Renal pelvis (tissue), 4 donors: ENCODE data around the gene DENND4B. TPM values are rescaled to one million over a fixed set of nuclear protein-coding genes. Genes with fewer than 3 reads are reported as not detected.
"Not testable (repeated sequence)": the region's sequence is repeated elsewhere in the genome, so short reads cannot be mapped to it uniquely, and the experiment has no call there.

Experiments
- DNase-seq: peaks from one replicate; pipeline ENCODE4 v3.0.0-alpha.2; 2013
- polyA plus RNA-seq, 3 donors: library from polyadenylated mRNA; unstranded; fragments of 120-200 nt; gene quantifications; one replicate each; pipeline ENCODE4 v1.2.1, GENCODE V29; 2013; ENCODE audit not compliant: insufficient read length in 3 of 3

Gene DENND4B
- polyA plus RNA-seq, 3 donors: 36.8 to 50.1 (median 49.5) TPM

DNA sequence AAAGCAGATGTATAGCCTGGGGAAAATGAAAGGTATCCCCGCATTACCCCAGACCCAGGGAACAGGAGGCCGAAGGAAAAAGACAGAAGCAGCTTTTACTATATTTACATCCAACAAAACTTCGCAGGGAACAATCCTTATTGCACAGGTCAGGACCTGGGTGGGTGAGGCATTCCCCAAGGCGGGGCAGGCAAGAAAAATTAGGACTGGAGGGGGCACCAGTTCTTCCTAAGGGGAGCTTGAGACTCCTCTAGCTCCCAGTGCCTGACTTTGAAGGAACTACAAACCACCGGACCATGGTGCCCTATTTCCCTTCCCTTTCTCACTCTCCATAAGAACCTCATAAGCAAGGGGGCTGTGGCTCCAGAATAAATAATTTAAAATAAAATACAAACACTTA is 17.1 kb downstream of the DENND4B start:
- DNase-seq: no peak

GRCh38 chr1:153928791-153929341 is 17.7 kb downstream of the DENND4B start:
- no peak for DNase-seq

DNA sequence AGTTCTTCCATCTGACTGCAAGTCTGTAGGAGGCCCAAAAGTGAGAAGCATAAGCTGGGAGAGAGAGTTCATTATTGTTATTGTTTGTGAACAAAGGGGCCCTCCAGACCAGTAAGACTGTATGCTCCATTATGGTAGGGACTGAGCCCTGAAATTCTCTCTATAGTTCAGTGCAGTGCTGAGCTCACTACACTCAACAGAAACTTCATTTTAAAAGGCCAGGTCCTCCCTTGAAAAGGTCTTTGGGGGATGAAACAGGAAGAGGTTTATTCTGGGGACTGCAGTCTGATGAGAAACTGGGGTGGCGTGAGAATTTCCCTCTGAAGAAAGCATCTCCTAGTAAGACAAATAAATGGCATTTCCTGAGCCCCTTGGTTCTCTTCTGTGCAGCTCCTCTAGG is 18.3 kb downstream of the DENND4B start:
- DNase-seq: no peak

GRCh38 chr1:153926405-153926804 is 20.1 kb downstream of the DENND4B start:
- no peak for DNase-seq

DNA sequence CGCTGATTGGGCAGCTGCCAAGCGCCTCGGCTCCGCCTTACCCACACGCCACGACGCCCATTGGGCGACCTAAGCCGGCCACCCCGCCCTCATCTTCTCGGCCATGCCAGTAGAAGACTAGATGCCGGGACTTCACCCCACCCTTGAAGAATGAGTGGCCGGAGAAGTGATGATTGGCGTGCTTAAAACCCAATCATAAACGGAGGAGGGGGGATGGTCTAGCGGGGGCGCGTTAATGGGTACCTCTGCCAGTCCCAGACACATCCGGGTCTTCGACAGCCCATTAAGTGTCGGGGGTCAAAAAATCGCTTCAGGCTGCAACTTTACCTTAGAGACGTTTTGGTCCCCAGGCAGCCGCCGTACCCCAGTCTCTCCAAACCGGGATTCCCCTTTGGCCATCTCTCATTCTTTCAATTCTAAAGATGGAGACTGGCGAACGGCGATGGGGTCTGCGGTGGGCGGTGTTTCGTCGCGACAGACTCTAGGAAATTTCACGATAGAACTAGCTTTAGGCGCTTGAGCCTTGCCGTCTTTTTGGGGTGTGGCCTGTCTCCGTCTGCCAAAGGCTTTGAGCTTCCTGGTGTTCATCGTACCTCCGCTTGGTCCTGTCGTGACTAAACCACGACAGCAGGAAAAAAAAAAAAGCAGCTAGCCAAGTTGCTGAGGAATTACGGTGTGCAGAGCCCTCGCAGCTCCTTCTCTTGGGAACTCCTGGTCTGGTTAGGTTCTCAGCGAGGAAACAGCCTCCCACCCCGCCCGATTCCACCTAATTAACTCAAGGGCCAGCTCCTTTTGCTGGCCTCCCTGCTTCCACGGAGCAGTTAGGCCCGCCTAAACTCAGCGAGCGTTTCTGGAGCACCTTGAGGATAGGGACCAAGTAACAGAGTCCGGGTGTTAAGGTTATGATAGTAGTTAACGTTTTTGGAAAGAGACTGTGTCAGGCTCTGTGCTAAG is 23.3 kb downstream of the DENND4B start, which contains the start of gene GATAD2B:
GATAD2B (minus strand) TSS at position 1 of the 954 bp plus-strand sequence. CDS start 94,625 bp downstream, outside the sequence.
- DNase-seq: peak; percentile 100

DNA sequence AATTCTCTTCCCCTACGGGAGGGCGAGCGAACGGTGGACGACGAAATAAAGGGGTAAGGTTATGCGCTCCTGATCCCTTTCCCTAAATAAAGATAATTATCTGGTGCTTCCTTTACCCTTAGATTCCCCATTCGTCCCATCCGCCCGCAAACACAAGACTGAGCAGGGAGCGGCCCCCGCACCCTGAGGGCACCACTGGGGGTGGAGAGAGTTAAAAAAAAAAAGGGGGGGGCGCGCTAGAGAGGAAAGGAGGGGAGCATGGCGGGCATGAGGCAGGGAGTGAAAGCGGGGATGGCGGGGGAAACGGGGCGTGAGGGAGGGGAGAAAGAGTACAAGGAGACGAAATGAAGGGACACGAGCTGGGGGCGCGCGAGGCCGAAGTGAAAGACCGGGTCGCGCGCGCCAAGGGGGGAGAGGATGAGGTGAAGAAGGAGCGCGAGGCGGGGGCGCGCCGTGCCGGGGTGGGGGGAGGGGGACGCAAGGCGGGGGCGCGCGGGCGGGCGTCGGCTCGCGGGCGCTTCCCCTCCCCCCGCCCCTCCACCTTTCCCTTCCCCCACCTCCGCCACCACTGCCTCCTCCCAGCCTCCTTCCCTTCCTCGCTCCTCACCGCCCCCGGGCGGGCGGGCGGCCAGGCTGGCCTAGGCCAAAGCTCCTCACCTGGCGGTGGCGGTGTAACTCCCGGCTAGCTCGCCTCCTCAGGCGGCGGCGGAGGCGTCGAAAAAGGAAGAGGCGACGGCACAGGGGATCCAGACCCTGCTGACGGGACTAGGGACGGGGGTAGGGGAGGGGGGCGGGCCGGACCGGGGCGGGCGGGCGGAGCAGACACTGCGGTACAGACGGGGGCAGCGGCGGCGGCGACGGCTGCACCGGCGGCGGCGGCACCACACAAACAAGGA is 24.2 kb downstream of the DENND4B start:
- DNase-seq: peak; percentile 44

- DNase-seq: no peak
These were observed 24.8 kb downstream of the DENND4B start for GRCh38 chr1:153921803-153922075.

- no peak for DNase-seq
These were observed 25.3 kb downstream of the DENND4B start for GRCh38 chr1:153921080-153921802.

DNA sequence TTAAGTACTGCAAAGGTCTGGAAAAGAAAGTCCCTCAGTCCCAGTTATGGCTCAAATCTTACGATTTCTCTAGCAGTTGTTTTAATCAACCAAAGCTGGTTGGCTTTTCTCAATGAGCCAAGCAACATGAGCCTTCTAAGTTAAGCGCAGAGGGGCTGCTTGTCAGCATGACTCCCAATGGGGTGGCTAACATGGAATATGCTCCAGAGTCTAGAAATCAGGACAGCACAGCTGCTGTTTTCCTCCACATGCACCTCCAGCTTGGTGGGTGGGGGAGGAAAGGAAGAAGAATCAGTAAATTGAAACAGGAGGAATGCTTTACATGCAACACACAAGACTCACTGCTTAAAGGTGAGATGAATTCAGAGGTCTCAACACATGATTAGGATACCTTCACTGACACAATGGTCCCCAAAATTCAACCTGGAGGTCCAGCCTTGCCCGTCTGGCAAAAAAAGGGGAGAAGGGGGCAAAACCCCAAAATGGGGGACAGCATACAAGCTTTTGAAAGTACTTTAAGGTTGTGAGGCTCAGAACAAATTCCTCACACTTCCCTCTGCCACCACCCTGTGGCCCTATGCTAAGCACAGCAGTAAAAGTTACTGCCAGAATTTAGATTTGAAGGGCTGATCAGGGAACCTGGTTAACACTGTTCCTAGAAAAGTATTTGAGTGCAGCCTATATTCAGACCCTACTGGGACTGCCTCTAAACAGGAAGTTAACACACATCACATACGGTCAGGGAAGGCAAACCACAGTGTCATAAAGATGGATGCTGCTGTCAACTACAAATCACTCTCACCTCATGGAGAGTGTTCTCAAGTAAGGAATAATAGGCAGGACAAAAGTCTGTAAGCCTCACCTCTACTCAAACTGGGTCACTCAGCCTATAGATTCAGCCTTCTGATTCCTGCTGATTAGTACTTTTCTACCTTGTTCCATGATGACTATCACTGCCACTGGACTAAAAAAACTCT is 26.4 kb downstream of the DENND4B start:
- no peak for DNase-seq

GRCh38 chr1:153916297-153916696 is 30.2 kb downstream of the DENND4B start:
- DNase-seq: no peak

- DNase-seq: no peak
These were observed 34.2 kb downstream of the DENND4B start for GRCh38 chr1:153912349-153912748.

DNA sequence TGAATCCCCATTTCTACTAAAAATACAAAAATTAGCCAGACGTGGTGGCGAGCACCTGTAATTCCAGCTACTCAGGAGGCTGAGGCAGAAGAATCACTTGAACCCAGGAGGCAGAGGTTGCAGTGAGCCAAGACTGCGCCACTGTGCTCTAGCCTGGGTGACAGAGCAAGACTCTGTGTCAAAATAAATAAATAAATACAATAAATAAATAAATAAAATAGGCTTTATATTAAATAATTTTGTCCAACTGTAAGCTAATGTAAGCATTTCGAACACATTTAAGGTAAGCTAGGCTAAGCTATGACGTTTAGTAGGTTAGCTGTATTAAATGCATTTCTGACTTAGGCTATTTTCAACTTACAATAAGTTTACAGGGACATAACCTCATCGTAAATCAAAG is 36.0 kb downstream of the DENND4B start:
- not testable (repeated sequence) for DNase-seq

GRCh38 chr1:153908071-153908470 is 38.4 kb downstream of the DENND4B start:
- no peak for DNase-seq

DNA sequence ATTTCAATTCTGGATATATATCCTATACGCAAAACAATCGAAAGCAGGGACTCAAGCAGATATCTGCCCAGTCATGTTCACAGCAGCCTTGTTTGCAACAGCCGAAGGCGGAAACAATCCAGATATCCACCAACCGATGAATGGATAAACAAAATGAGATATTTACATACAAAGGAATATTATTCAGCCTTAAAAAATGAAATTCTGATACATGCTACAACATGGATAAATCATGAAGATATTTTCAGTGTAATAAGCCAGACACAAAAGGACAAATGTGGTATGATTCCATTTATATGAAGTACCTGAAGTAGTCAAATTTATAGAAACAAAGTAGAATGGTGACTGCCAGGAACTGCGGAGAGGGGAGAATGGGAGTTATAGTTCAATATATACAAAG is 39.4 kb downstream of the DENND4B start:
- DNase-seq: no peak

DNA sequence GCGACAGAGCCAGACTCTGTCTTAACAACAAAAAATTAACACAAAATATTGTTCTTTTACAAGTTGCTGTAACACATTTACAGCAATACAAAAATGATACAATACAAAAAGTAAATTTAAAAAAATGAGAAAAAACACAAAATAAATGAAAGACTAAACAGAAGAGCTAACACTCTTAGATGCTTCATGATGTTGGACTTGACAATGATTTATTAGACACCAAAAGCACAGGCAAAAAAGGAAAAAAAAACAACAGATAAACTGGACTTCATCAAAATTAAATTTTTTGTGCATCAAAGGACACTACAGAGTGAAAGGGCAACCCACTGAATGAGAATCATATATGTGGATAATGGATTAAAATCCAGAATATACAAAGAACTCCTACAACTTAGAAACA is 40.1 kb downstream of the DENND4B start:
- no peak for DNase-seq

- DNase-seq: not testable (repeated sequence)
These were observed 40.6 kb downstream of the DENND4B start for GRCh38 chr1:153905908-153906307.

DNA sequence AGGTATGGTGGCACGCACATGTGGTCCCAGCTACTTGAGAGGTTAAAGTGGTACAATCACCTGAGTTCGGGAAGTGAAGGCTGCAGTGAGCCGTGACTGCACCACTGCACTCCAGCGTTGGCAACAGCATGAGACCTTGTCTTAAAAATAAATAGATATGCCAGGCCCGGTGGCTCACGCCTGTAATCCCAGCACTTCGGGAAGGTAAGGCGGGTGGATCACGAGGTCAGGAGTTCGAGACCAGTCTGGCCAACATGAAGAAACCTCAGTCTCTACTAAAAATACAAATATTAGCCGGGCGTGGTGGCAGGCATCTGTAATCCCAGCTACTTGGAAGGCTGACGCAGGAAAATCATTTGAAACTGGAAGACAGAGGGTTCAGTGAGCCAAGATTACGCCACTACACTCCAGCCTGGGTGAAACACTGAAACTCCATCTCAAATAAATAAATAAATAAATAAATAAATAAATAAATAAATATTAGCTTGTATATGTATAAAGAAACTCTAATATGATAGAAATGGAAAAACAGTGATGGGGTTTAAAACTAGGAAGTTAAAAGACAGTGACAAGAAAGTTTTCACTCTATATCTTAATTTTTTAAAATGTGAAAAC is 42.6 kb downstream of the DENND4B start:
- no peak for DNase-seq

DNA sequence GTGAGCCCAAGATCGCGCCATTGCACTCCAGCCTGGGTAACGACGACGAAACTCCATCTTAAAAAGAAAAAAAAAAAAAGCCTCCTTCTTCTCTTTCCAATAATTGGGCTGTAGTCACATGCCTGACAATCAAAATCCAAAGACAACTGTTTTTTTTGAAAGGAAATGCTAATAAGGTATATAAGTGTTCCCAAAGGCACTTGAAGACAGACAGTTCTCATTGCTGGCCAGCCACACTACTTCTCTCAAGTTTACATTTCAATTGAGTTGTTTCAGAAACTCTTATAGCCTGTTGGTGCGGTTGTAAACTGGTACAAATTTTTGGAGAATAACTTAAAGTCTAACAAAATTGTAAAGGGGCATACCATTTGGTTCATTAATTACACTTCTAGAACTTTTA is 47.0 kb downstream of the DENND4B start:
- DNase-seq: no peak

DNA sequence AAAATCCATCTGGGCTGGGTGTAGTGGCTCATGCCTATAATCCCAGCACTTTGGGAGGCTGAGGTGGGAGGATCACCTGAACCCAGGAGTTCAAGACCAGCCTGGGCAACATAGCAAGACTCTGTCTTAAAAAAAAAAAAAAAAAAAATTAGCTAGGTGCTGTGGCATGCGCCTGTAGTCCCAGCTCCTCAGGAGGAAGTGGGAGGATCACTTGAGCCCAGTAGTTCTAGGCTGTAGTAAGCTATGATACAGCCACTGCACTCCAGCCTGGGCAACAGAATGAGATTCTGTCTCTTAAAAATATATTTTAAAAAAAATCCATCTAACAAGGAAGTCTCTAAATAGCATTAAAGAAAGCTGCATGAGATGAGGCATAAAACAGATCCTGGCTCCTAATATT is 50.7 kb downstream of the DENND4B start:
- DNase-seq: not testable (repeated sequence)

DNA sequence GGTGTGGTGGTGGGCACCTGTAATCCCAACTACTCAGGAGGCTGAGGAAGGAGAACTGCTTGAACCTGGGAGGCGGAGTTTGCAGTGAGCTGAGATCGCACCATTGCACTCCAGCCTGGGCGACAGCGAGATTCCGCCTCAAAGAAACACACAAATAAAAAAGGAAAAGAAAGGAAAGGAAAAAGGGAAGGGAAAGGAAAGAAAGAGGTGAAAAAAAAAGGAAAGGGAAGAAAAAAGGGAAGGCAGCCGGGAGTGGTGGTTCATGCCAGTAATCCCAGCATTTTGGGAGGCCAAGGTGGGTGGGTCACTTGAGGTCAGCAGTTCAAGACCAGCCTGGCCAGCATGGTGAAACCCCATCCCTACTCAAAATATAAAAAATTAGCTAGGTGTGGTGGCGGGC is 55.5 kb downstream of the DENND4B start:
- not testable (repeated sequence) for DNase-seq
